GM18951 (cell line): ENCODE measurements around the gene CPT1A.

ENCODE experiments used
- POLR2A ChIP-seq: IDR thresholded peaks from 4 replicates; pipeline ENCODE4 v1.6.1; 2011; ENCODE audit warnings: mild to moderate bottlenecking; ENCODE audit not compliant: insufficient read length, insufficient read depth; ENCODE audit errors: extremely low read depth
- in situ Hi-C: fragments of 300-500 bp; cut with MboI; formaldehyde crosslinking; loops from one replicate; pipeline ENCODE4 v1.12.0; 2022; ENCODE audit warnings: low sequenced_read_pairs, mixed read lengths, inconsistent platforms; ENCODE audit not compliant: unreplicated experiment

Gene CPT1A

GRCh38 chr11:68704887-68705286, 136.8 kb downstream of the CPT1A start:
- TF ChIP-seq POLR2A, result no peak
- in situ Hi-C loops, result no loop called here
